Stimulated activated CD4-positive, alpha-beta T cell treated with anti-CD3 and anti-CD28 coated beads, Interleukin-12 subunit alpha, Interleukin-12 subunit beta, amount 100 ng/mL, for 4 hours (primary cell): ENCODE results near the gene SPOPL.

ENCODE experiments used
- DNase-seq: peaks from one replicate; pipeline ENCODE4 v3.0.0-alpha.2; 2020

SPOPL gene

GRCh38 chr2:138610201-138610953, 108.8 kb downstream of the SPOPL start:
- no peak for DNase-seq

GRCh38 chr2:138615257-138615656, 113.7 kb downstream of the SPOPL start:
- DNase-seq: no peak

GRCh38 chr2:138617026-138617425, 115.5 kb downstream of the SPOPL start:
- DNase-seq: no peak

GRCh38 chr2:138618971-138619370, 117.4 kb downstream of the SPOPL start:
- no peak for DNase-seq

GRCh38 chr2:138620431-138620830, 118.9 kb downstream of the SPOPL start:
- no peak for DNase-seq

GRCh38 chr2:138621139-138621538, 119.6 kb downstream of the SPOPL start:
- DNase-seq: no peak

- DNase-seq: no peak
Measured at GRCh38 chr2:138622613-138623012, 121.0 kb downstream of the SPOPL start.
